Stomach (tissue), 4 donors: ENCODE measurements around the gene PSMG1.

Source experiments
- CTCF ChIP-seq, 7 experiments: fragments of 450-650 bp in 4 of 7; fragments of 200-600 bp in 3 of 7; sonication (generic) in 3 of 7; IDR thresholded peaks; one replicate each; pipeline ENCODE4 v1.5.1; 2016 to 2019; ENCODE audit warnings: antibody characterized with exemption in 7 of 7, control low read depth in 2 of 7, mild to moderate bottlenecking in 1 of 7
- EP300 ChIP-seq: sonication (generic); formaldehyde crosslinking; IDR thresholded peaks from one replicate; pipeline ENCODE4 v1.6.1; 2017; ENCODE audit warnings: antibody characterized with exemption
- POLR2A ChIP-seq, 4 donors: fragments of 450-650 bp; IDR thresholded peaks; one replicate each; pipeline ENCODE4 v1.6.1; 2016; ENCODE audit warnings: antibody characterized with exemption in 4 of 4, control low read depth in 2 of 4, mild to moderate bottlenecking in 1 of 4, moderate library complexity in 1 of 4
- POLR2AphosphoS5 ChIP-seq, 3 donors: sonication (generic); formaldehyde crosslinking; IDR thresholded peaks; one replicate each; pipeline ENCODE4 v1.6.1; 2016; ENCODE audit warnings: antibody characterized with exemption in 3 of 3

GRCh38 chr21:39164523-39164922 lies 18.7 kb downstream of the PSMG1 start:
- TF ChIP-seq POLR2A (IDR thresholded peaks at IDR 0.05) (no peak), CTCF (IDR thresholded peaks at IDR 0.05) (no peak), EP300 (no peak), POLR2AphosphoS5 (IDR thresholded peaks at IDR 0.05) (no peak)
